MM.1S (cell line): ENCODE measurements around the gene CALY.

Experiments used
- EZH2 ChIP-seq: fragments of 300-600 bp; sonication (generic); optimal IDR thresholded peaks from 2 replicates; pipeline ENCODE3; 2017; ENCODE audit warnings: low read depth, mild to moderate bottlenecking, antibody characterized with exemption, low read length, mixed read lengths
- EZH2phosphoT487 ChIP-seq: fragments of 300-600 bp; sonication (generic); IDR thresholded peaks from 2 replicates; pipeline ENCODE4 v1.6.1; 2018; ENCODE audit warnings: antibody characterized with exemption, low read length
- TF ChIP-seq, protein P1 (sequence below): fragments of 300-600 bp; sonication (generic); IDR thresholded peaks from 2 replicates; pipeline ENCODE4 v1.5.1; 2016; ENCODE audit warnings: antibody characterized with exemption, low read length, mixed read lengths

- TF ChIP-seq EZH2phosphoT487 (no peak), EZH2 (no peak)
- TF ChIP-seq, protein P1, sequence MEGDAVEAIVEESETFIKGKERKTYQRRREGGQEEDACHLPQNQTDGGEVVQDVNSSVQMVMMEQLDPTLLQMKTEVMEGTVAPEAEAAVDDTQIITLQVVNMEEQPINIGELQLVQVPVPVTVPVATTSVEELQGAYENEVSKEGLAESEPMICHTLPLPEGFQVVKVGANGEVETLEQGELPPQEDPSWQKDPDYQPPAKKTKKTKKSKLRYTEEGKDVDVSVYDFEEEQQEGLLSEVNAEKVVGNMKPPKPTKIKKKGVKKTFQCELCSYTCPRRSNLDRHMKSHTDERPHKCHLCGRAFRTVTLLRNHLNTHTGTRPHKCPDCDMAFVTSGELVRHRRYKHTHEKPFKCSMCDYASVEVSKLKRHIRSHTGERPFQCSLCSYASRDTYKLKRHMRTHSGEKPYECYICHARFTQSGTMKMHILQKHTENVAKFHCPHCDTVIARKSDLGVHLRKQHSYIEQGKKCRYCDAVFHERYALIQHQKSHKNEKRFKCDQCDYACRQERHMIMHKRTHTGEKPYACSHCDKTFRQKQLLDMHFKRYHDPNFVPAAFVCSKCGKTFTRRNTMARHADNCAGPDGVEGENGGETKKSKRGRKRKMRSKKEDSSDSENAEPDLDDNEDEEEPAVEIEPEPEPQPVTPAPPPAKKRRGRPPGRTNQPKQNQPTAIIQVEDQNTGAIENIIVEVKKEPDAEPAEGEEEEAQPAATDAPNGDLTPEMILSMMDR, result no peak
Observed at GRCh38 chr10:133339708-133340380, 3.1 kb upstream of the CALY start.
